ENCODE data around the gene STXBP1.

DNA sequence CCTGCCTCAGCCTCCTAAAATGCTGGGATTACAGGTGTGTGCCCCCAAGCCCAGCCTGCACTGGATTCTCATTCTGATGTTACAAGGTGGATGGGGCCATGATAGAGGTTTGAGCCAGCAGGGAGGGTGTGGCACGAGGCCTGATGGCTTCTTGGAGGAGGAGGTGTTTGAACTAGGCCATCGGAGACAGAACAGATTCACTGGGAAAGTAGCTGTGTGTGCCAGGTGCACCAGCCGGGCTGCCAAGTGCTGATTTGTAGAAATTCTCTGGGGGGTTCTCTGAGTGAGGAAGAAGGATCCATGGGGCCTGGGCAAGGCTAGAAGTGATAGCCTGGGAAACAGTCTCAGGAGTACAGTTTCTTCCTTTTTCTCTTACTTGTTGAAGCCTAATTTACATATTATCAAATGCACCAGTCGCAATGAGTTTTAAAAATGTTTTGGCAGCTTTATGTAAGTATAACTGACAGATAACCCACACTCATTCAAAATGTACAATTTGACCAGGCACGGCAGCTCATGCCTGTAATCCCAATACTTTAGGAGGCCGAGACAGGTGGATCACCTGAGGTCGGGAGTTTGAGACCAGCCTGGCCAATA lies 31.1 kb upstream of the STXBP1 start:
- TF ChIP-seq, protein P1, sequence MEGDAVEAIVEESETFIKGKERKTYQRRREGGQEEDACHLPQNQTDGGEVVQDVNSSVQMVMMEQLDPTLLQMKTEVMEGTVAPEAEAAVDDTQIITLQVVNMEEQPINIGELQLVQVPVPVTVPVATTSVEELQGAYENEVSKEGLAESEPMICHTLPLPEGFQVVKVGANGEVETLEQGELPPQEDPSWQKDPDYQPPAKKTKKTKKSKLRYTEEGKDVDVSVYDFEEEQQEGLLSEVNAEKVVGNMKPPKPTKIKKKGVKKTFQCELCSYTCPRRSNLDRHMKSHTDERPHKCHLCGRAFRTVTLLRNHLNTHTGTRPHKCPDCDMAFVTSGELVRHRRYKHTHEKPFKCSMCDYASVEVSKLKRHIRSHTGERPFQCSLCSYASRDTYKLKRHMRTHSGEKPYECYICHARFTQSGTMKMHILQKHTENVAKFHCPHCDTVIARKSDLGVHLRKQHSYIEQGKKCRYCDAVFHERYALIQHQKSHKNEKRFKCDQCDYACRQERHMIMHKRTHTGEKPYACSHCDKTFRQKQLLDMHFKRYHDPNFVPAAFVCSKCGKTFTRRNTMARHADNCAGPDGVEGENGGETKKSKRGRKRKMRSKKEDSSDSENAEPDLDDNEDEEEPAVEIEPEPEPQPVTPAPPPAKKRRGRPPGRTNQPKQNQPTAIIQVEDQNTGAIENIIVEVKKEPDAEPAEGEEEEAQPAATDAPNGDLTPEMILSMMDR (IDR thresholded peaks at IDR 0.05), result no peak
- TF ChIP-seq EZH2phosphoT487 (IDR thresholded peaks at IDR 0.05), result no peak
- no peak for TF ChIP-seq EZH2 (IDR thresholded peaks at IDR 0.05)

All from neural progenitor cell (in vitro differentiated cells).